Sciatic nerve (tissue), 2 donors: Measurements from ENCODE around the gene LRP8. TPM values are rescaled to one million over a fixed set of nuclear protein-coding genes. Genes with fewer than 3 reads are reported as not detected.

Experiments
- ATAC-seq: fragments of 200-7000 bp; cut with Tn5 transposase; one replicate; pipeline ENCODE4 v1.9.1; 2020; ENCODE audit warnings: mild to moderate bottlenecking, moderate library complexity
- DNase-seq: peaks from one replicate; pipeline ENCODE4 v3.0.0-alpha.2; 2020; ENCODE audit warnings: low spot score
- intact Hi-C: fragments of 100-400 bp; cut with DNase I; formaldehyde crosslinking; loops from one replicate; pipeline ENCODE4 v1.14.2; 2022
- total RNA-seq: library from RNA; stranded (reverse); fragmentation: NEBNext Ultra II Directional; extraction: Animal tissue kit (Norgen Biotek cat#: 25700); gene quantifications from one replicate; pipeline ENCODE4 v1.2.1, GENCODE V29; 2021
- donor health status: DM: no; HTN: no; CAD: no.
- donor health status: DM: no; HTN: no; CAD: no.

Gene LRP8
- total RNA-seq, 1 donor from 2014 or later: 2.4 TPM

DNA sequence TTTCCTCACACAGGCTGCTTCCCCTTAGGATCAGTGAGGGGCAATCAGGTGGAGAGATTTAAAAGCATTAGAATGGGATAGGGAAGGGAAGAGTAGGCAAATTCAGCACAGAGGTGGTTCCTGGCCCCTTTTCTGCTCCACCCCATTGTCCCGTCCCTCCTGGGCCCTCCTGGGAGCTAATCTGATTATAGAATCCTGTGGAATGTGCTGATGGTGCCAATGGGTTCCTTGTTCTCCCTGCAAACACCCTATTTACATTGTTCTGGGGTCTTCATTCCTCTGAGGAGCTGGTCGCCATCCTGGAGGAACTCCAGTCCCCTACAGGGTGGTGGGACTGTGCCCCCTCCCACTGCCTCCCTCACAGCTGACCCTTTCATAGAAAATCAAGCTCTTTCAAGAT lies 34.4 kb upstream of the LRP8 start:
- DNase-seq (peak; percentile 3), ATAC-seq (no peak)
- intact Hi-C loops: no loop called here

DNA sequence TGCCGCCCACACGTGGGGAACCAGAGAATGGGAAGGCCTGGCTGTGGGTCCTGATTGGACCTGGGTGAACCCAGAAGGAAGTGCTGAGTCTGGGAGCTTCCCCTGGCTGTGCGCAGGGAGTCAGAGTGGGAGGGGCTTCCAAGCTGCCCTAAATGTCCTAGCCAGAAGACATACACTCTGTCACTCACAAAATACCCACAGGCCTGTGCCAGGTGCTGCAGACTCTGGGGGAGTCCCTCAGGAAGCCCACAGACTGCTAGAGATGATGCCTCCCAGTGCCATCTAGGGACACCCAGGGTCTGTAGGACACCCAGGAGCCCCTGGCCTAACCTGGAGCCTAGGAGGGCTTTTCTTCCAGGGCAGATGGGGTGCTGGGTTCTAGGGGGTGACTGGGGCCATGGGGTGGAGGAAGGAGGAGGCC lies 33.7 kb upstream of the LRP8 start:
- DNase-seq: peak; percentile 31
- no peak for ATAC-seq
- intact Hi-C loops: no loop called here

DNA sequence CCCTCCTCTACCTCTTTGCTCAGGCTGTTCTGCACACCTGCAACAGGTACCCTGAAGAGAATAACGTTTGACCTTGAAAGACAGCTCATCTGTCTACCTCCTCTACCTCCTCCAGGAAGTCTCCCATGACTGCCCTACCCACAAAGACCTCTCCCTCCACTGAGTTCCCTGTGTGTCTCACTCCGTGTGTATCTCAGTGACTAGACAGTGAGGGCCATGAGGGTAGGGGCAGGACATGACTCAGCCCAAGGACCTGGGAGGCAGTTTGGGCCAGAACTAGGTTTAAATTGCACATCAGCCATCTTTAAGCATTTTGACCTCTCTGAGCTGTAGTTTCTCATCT lies 32.0 kb upstream of the LRP8 start:
- DNase-seq: no peak
- intact Hi-C loops: no loop called here
- ATAC-seq: no peak

DNA sequence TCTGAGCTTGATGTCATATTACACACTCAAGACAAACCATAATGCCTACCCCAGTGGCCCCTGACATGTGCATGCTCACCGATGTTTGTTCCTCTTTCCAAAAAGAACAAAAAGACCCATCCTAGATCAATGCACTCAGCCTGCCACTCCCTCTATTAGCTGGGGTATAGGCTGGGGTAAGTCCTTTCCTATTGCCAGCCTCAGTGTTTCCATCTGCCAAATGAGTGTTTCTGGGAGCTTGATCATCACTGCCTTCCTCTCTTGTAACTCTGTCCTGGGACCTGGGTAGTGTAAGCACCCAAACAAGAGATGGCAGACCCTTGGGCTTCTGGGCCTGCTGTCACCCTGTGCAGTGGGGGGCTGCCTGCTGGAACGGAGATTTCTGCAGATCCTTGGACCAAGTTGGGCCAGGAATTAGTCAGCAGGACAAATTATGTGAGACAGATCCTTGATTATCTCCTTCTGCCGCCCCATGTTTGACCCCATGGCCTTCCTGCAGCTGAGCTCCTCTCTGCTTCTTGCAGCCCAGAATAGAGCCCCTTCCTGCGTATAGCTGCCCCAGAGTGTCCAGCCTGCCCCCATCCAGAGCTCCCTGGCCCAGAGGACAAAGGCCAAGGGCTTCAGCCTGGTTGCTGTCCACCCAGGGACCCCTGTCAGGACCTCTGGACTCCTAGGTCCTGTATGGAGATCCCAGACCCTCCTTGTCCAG lies 31.5 kb upstream of the LRP8 start:
- DNase-seq (peak; percentile 18), ATAC-seq (no peak)
- intact Hi-C loops: no loop called here

DNA sequence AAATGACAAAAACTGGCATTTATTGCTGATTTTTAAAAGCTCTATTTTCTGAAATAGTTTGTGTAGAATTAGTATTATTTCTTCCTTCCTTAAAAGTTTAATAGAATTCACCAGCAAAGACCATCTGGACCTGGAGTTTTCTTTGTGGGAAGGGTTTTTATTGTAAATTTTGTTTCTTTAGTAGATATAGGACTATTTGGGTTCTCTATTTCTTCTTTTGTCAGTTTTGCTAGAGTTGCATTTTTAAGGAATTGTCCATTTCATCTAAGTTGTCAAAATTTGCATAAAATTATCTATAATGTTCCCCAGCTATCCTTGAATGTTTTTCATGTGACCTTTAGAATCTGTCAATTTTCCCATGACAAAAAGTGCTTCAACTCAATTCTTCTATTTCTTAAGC lies 28.8 kb upstream of the LRP8 start:
- DNase-seq (no peak), ATAC-seq (no peak)
- intact Hi-C loops: no loop called here

DNA sequence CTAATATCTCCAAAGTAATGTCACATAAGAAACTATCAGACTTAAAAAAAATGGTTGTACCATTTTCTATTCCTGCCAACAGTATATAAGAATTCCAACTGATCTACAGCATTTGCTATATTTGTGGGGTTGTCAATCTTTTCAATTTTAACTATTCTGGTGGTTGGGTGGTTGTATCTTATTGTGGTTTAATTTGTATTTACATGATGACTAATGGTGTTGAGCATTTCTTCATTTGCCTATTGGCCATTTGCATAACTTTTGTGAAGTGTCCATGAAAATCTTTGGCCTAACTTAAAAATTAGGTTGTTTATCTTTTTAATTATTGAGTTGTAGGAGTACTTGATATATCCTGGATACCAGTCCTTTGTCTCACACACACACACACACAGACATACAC lies 26.2 kb upstream of the LRP8 start:
- intact Hi-C loops: no loop called here
- ATAC-seq (no peak), DNase-seq (no peak)

DNA sequence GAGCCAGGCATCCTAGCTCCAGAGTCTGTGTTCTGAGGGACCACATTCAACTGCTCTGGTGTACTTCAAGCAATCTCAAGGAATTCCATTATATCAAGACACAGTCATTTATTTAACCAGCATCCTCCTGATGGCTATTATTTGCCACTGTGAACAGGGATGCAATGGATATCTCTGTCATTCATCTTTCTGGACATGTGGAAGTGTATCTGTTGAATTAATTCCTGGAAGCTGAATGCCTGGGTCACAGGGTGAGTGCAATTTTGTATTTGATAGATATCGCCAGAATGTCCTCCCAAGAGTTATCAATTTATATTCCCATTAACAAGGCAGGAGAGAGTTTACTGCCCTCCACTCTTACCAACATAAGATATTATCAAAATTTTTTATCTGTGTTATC lies 24.7 kb upstream of the LRP8 start:
- intact Hi-C loops: no loop called here
- ATAC-seq: no peak
- DNase-seq: no peak

DNA sequence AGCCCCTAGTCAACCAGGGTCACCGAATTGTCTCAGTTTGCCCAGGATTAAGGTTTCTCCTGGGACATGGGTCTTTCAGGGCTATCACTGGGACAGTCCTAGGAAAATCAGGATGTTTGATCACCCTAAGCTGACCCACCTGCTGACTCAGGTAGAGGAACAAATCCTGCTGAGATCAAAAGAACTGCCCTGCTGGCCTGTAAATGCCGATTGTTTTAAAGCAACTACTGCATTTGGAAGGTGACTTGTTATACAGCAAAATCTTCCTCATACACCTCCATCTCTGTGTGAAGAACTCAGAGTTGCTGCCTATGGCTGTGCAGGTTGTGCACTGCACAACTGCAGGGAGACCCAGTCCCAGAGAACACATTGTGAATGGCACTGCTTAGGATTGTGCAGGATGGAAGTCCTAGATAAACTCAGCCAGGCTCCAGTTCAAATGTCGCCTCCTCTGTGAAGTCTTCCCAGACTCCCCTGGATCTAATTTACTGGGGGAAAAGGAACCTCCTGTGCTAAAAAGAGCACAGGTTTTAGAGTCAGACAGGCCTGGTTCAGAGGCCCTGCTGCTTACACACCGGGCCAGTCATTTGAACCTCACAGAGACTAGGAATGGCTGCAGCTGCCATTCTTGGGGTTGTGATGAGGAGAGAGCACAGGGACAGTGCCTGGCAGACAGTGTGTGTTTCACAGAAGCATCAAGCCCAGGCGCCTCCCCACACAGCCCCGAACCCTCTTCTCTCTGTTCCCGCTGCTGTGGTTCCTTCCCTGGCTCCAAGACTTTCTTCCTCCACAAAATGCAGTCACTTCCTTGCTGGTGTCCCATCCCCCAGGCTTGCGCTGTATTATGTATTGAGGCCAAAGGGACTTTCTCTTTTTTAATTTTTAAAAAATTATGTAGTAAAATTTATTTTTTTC lies 23.2 kb upstream of the LRP8 start:
- DNase-seq: no peak

DNA sequence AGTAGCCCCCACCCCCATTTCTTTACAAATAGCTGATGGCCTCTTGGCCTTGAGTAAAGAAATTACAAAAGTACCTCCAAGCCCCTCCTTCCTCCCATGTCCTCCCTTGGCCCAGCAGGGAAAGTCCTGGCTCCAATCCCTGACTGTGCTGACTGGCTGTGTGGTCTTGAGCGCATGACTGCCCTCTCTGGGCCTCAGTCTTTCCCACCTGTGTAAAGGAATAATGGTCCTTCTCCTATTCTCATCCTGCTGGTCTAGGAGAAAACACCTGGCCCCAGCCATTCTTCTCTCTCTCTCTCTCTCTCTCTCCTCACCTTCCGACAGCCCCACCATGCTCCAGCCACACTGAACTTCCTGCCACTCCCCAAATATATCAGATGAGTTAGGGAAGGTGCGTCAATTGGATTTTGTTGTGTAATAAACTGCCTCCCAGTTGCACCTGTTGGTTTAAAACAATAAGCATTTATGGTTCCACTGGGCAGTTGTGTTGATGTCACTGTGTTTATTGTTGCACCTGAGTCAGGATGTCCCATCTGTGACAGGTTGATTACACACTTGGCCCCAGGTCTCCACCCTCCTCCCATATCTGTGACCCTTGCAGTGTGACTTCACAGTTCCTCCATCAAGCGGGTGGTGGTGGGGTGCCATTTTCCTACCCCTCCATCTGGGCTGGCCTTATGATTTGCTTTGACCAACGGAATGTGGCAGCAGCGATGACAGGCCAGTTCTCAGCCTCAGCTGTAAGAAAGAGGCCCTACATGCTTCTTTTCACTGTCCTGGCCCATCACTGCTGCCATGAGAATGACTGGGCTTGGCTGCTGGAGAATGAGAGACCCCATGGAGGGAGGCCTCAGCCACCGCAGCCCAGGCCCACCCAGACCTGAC lies 22.3 kb upstream of the LRP8 start:
- intact Hi-C loops: no loop called here
- ATAC-seq (no peak), DNase-seq (peak; percentile 27)

More for the DNA sequence above, 23.2 kb upstream of the LRP8 start:
- no peak for ATAC-seq
- intact Hi-C loops: no loop called here

DNA sequence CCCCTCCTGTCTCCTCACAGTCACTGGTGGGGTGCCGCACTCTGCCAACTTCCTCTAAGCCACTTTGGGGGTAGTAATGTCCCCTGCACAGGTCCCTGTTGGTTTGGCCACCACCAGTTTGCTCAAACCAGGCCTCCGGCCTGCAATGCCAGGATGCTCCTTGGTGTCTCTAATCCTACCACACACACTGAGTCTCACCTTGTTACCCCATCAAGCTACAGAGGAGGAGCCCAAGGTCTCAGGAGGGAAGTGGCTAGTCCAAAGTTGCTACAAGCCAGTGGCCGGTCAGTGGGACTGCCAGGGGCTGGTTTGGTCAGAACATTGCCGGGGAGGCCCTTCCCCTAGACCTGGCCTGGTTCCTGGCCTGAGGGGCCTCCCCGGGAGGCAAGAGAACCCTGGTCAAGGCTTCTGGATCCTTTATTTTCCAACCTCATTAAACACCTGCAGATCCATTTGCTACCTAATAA lies 21.5 kb upstream of the LRP8 start:
- intact Hi-C loops: no loop called here
- DNase-seq: peak; percentile 27

DNA sequence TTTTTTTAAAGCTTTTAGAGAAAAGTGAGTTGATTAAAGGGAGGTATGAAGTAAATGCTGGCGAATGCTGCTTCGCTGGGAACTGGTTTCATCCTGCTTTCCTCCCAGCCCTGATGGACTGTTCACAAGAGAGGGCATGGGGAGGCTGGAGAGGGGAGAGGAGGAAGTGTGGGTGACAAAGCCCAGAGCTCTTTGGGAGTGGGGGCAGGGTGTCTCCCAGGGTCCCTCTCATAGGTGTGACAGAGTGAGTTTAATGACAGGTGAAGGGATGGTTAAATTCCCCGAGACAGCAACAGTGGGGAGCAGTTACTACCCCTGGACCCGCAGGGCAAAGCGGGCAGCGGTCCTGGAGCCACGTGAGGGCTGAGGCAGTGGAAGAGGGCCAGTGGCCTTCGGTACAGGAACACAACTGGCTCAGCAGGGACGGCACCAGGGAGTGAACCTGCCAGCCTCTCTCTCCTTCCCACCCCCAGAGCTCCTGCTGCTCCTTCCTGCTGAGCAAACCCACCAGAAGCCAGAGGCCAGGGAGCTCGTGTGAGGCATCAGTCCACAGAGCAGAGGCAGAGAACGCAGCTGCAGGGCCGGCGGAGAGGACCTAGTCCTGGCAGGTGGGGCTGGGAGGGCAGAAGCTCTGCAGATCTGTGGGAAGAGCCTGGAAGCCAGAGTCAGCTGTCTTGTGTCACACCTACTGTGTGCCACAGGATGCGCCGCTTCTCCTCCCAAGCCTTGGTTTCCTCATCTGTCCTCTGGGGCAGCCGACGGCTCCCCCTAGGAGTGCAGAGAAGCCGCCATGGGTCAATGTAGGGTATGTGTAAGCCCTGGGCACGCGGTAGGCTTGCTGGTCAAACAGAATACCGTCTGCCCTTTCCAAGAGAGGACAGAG lies 20.9 kb upstream of the LRP8 start:
- DNase-seq (peak; percentile 33), ATAC-seq (no peak)
- intact Hi-C loops: no loop called here

More for the DNA sequence above, 21.5 kb upstream of the LRP8 start:
- no peak for ATAC-seq

DNA sequence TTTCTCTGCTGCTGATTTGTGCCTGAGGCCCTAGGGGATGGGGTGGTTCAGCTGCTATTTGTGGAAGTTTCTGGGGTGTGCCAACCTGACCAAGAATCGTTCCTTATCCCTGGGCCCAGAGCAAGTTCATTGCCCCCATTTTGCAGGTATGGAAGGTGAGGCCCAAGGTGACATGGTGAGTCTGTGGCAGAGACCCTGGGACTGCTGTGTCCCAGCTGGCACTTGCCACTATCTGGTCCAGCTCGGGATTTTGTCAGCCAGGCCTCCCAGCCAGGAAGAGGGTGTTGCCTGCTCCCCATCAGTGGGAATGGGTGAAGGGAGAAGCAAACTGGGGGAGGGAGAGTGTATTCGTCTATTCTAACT lies 18.9 kb upstream of the LRP8 start:
- peak; percentile 13 for DNase-seq
- no peak for ATAC-seq
- intact Hi-C loops: no loop called here

DNA sequence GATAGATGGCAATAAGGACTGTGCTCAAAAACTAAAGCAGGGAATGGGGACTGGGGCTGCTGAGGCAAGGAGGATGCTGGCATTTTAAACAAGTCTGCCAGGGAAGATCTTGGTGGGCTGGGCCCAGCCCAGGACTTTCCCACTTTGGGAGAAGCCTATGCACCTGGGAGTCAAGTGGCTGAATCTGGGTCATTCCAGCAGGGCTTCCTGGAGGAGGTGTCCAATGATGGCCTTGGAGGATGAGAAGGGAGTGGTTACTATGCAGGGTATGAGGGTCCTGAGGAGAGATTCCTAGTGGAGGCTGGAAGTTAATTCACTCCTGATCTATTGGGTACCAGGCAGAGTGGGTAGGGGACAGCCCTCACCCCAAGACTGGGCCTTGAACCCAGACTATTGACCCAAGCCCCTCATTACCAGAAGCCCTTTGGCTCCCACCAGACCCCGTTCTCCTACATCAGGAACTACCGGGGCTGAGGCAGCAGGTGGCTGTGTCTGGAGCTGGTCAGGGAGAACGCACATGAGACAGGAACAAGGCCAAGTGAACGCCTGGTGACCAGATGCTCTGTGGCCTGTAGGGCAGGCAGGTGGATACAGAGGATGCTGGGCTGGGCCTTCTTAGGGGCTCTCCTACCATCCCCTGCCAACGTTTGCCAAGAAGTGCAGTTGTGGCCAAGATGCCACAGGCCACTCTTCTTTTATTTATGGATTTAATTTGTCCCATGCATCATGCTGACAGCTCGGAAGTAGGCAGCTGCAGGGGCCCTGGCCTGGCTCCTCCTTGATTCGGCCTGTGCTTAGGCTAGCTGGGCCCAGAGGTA lies 18.3 kb upstream of the LRP8 start:
- intact Hi-C loops: no loop called here
- DNase-seq (peak; percentile 40), ATAC-seq (no peak)

DNA sequence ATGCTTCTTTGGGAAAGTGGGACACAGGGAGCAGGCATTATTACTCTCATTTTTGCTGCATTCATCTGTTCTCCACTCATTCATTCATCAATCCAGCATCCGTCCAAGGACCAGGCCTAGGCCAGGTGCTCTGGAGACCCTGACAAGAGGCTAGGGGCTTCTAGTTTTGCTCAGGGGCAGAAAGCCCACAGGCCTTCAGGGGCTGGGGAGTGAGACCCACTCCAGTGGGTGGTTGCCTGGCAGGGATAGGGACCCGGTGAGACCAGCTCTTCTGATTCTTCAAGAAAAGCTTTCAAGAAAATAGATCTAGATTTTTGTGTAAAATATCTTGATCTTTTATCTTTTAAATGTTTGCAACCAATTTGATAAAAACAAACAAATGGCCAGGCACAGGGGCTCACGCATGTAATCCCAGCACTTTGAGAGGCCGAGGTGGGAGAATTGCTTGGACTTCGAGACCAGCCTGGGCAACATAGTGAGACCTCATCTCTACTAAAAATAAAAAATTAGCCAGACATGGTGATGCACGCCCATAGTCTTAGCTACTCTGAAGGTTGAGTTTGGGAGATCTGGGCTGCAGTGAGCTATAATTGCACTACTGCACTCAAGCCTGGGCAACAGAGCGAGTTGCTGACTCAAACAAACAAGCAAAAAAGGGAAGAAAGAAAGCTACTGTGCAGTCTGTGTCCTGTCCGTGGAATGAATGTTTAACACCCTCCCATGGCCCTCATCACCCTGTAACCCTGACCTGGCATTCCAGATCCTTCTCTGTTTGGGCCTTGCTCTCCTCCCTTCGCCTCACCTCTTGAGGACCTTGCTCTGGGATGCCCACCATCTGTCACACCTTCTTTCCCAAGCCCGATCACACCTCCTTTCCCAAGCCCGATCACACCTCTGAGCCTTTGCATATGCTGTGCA lies 17.3 kb upstream of the LRP8 start:
- DNase-seq (peak; percentile 26), ATAC-seq (no peak)
- intact Hi-C loops: no loop called here

DNA sequence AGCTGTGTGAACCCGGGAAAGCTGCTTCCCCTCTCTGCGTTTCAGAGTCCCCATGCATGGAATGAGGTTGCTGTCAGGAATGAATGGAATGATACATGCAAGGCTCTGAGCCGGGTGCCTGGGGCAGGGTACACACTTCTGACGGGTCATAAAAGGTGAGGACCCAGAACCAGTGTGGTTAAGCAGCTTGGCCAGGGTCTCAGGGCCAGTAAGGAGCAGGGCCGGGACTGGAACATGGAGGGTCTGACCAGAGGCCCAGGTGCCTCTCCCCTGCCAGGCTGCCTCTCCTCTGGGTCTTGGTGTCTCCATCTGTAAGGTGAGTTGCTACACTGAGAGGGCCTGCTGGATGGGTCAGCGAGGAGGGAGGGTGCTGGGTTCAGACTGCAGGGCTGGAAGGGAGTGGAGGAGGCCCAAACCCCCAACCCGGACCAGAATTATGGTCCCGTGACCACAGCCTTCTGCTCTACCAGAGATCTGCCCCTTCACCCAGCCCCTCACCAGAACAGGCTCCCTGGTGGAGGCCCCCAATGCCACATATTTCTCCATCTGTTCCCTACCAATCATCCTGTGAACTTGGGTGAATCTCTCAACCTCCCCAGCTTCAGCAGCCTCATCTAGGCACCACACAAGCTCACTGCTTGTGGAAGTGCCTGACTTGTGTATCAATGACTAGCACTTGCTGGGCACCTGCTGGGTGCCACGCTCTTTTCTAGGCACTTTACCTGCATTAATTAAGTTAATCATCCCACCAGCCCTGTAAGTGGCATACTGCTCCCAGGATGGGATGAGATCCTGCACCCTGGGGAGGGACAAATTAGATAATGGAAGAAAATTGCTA lies 16.2 kb upstream of the LRP8 start:
- intact Hi-C loops: no loop called here
- ATAC-seq (no peak), DNase-seq (peak; percentile 40)
